Naive thymus-derived CD8-positive, alpha-beta T cell (primary cell): ENCODE data around the gene ZNF804B. TPM values are rescaled to one million over a fixed set of nuclear protein-coding genes. Genes with fewer than 3 reads are reported as not detected.
"Not testable (repeated sequence)": the region's sequence is repeated elsewhere in the genome, so short reads cannot be mapped to it uniquely, and the experiment has no call there.

Experiments used
- ATAC-seq, 2 donors: fragments of 150-1000 bp; cut with Tn5 transposase in 1 of 2; sonication (Bioruptor Pico), chemical (Tn5 transposase) in 1 of 2; 1 replicate in 1 of 2; 2 replicates in 1 of 2; pipeline ENCODE4 v1.10.0; 2021; ENCODE audit warnings: mild to moderate bottlenecking in 2 of 2, moderate library complexity in 2 of 2
- POLR2A ChIA-PET: fragments of 350-600 bp; sonication (Branson Sonifier 250); formaldehyde crosslinking; loops from one replicate; lab custom pipeline; 2021; ENCODE audit warnings: antibody characterized with exemption; lab: Charles Lee
- DNase-seq, 10 donors: peaks; one replicate each; pipeline versions ENCODE4 v3.0.0 to v3.0.0-alpha.2; 2020 to 2022
- H3K27ac Mint-ChIP-seq, 10 donors: one replicate each; pipeline ENCODE4 v1.8.0; 2020 to 2022; ENCODE audit warnings: mild to moderate bottlenecking in 10 of 10, mixed read lengths in 10 of 10, moderate library complexity in 4 of 10, inconsistent platforms in 1 of 10
- H3K27me3 Mint-ChIP-seq, 5 donors: one replicate each; pipeline ENCODE4 v1.8.0; 2021 to 2022; ENCODE audit warnings: mixed read lengths in 5 of 5
- H3K36me3 Mint-ChIP-seq, 3 donors: one replicate each; pipeline ENCODE4 v1.8.0; 2020 to 2022; ENCODE audit warnings: mixed read lengths in 3 of 3, mild to moderate bottlenecking in 2 of 3, inconsistent platforms in 1 of 3
- H3K4me1 Mint-ChIP-seq, 4 donors: one replicate each; pipeline ENCODE4 v1.8.0; 2021 to 2022; ENCODE audit warnings: mixed read lengths in 4 of 4
- H3K4me3 Mint-ChIP-seq, 10 donors: one replicate each; pipeline ENCODE4 v1.8.0; 2020 to 2022; ENCODE audit warnings: mild to moderate bottlenecking in 10 of 10, mixed read lengths in 10 of 10, moderate library complexity in 6 of 10, inconsistent platforms in 1 of 10
- H3K9me3 Mint-ChIP-seq, 9 donors: one replicate each; pipeline ENCODE4 v1.8.0; 2020 to 2022; ENCODE audit warnings: mixed read lengths in 9 of 9, mild to moderate bottlenecking in 3 of 9, inconsistent platforms in 1 of 9, moderate library complexity in 1 of 9
- polyA plus RNA-seq, 3 donors: library from polyadenylated mRNA; unstranded; fragments of 300-500 nt; fragmentation: Illumina TruSeq; gene quantifications; one replicate each; pipeline ENCODE4 v1.2.3, GENCODE V29; 2021
- total RNA-seq, 8 experiments: library from RNA in 2 of 8; stranded (reverse) in 2 of 8; gene quantifications; one replicate each; pipeline ENCODE4 v1.2.3 and lab custom pipeline; 2021 to 2026

The ZNF804B gene
- total and polyA plus RNA-seq, 5 experiments from 2014 or later, result not detected

DNA sequence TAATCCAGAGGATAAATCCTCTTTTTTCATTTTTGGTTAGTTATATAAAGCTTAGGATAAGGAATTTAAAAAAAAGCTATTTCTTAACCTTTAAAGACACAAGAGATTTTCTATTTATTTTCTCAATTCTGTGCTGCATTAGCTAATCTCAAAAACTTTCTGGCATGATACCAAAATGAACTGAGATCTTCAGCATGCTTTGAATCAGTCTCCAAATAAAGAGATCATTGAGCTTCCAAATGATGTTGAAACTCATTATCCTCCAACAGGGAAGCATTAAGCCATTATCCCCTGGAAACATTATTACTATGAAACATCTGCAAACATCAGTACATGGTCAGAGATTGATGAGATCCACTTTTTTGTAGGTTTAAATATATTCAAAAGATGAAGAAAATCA, 386.3 kb downstream of the ZNF804B start:
- H3K27ac Mint-ChIP-seq, result no peak overlapping the region
- no peak overlapping the region for H3K4me3 Mint-ChIP-seq
- peaks cover 0 to 10% (median 1%) of the 10 kb centered on the region in 9 donors for H3K9me3 Mint-ChIP-seq
- H3K36me3 Mint-ChIP-seq, result peaks cover 0 to 4% (median 0%) of the 10 kb centered on the region in 3 donors
- H3K4me1 Mint-ChIP-seq, result no peaks in the 10 kb centered on the region
- no peaks in the 10 kb centered on the region for H3K27me3 Mint-ChIP-seq
- POLR2A ChIA-PET, result no interaction called here
- DNase-seq, result no peak
- ATAC-seq, result no peak

DNA sequence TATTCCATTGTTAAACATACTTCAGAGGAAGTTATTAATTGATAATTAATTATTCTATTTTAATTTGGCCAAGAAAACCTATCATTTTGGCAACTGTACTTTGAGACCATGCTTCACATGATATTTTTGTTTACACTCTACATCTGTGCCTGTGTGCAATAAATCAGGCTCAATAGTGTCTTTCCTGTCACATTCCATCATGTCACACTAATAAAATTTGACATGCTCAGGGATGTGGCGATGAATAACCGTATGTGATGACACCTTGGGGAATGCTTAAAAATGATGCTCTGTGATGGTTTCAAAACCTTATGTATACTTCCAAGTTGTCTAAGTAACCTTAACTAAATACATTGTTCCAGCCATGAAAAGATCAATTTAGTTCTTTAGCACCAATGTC, 400.6 kb downstream of the ZNF804B start:
- POLR2A ChIA-PET, result no interaction called here
- peaks cover 0 to 12% (median 2%) of the 10 kb centered on the region in 5 donors for H3K27me3 Mint-ChIP-seq
- H3K4me3 Mint-ChIP-seq, result no peak overlapping the region
- H3K9me3 Mint-ChIP-seq, result peaks cover 0 to 3% (median 0%) of the 10 kb centered on the region in 9 donors
- no peak for DNase-seq
- H3K27ac Mint-ChIP-seq, result no peak overlapping the region
- no peaks in the 10 kb centered on the region for H3K4me1 Mint-ChIP-seq
- H3K36me3 Mint-ChIP-seq, result no peaks in the 10 kb centered on the region
- ATAC-seq, result no peak

DNA sequence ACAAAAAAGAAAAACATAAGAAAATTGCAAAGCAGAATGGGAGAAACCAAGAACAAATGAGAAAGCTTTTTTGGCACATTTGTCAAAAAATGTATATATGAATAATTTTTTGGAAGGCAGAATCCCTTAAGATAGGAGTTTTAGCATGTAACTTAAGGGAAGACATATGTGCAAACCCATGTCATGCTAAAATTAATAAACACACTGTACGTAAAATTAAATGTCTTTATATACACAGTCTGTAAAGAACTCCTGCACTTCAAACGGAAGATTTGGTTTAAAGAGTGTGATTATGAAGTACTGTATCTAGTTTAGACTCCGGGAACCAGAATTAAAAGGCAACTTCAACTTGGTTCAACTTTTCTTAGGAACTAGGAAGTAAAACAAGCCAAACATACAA, 405.9 kb downstream of the ZNF804B start:
- no peaks in the 10 kb centered on the region for H3K36me3 Mint-ChIP-seq
- no peak for ATAC-seq
- no peak overlapping the region for H3K27ac Mint-ChIP-seq
- H3K4me1 Mint-ChIP-seq, result no peaks in the 10 kb centered on the region
- peaks cover 0 to 3% (median 0%) of the 10 kb centered on the region in 9 donors for H3K9me3 Mint-ChIP-seq
- no peak overlapping the region for H3K4me3 Mint-ChIP-seq
- peaks cover 0 to 12% (median 2%) of the 10 kb centered on the region in 5 donors for H3K27me3 Mint-ChIP-seq
- no peak for DNase-seq
- POLR2A ChIA-PET, result no interaction called here

DNA sequence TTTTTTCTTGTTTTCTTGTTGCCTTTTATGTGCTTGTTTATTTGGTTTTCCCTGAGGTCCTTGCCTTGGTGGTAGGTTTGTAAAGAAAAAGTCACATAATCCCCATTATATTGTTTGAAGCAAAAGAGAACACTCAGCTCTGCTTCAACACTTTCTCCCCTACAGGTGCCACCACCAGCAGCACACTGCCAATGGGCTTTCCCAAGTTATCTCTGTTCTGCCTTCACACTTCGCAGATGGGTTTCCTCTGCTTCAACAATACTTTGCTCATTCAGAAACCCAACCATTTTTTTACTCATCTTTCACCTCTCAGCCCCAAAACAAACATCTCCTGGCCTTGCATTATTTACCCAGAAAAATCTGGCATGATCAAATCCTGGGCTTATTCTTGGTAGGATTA, 411.1 kb downstream of the ZNF804B start:
- no peak for DNase-seq
- POLR2A ChIA-PET, result no interaction called here
- no peak overlapping the region for H3K4me3 Mint-ChIP-seq
- no peak for ATAC-seq
- H3K27me3 Mint-ChIP-seq, result no peaks in the 10 kb centered on the region
- peaks cover 0 to 2% (median 0%) of the 10 kb centered on the region in 9 donors for H3K9me3 Mint-ChIP-seq
- H3K27ac Mint-ChIP-seq, result no peak overlapping the region
- no peaks in the 10 kb centered on the region for H3K4me1 Mint-ChIP-seq
- H3K36me3 Mint-ChIP-seq, result no peaks in the 10 kb centered on the region

DNA sequence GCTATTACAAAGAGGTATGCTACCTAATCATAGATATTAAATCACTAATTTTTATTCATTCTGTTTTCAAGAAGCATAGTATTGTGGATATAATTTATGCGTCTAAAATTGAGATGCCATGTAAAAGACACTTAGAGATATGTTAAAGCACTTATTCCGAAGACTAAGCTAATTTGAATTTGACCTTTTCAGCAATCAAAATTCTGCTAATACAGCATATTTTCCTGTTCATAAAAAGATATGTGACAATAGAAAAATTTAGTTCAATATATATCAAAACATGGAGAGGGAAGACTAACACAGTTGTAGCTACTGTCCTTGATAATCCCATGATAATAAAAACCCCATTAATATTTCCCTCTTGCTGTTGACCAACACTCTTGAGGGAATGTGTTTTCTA, 422.6 kb downstream of the ZNF804B start:
- POLR2A ChIA-PET, result no interaction called here
- ATAC-seq (no peak), DNase-seq (no peak)
- Mint-ChIP-seq H3K4me1 (no peaks in the 10 kb centered on the region), H3K9me3 (peaks cover 2 to 22% (median 10%) of the 10 kb centered on the region in 9 donors), H3K4me3 (no peak overlapping the region), H3K27me3 (peaks cover 0 to 12% (median 0%) of the 10 kb centered on the region in 5 donors), H3K36me3 (peaks cover 0 to 5% (median 4%) of the 10 kb centered on the region in 3 donors), H3K27ac (no peak overlapping the region)

DNA sequence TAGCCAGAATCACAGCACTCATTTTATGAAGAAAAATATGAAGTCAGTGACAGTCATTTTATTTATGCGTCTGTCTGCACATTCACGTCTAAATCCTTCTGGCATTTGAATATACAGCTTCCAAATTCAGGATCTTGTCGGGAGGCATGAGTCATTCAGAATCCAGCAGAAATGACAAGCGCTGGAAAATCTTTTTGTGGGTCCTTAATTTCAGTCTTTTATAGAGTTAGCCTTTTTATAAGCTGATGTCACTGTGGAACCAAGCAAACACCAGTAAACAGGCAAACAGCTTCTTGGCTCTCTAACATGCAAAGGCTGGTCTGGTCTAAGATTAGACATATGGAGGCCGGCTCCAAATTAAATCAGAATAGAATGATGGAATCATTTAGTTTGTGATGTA, 424.2 kb downstream of the ZNF804B start:
- DNase-seq (no peak), ATAC-seq (no peak)
- Mint-ChIP-seq H3K27ac (no peak overlapping the region), H3K9me3 (peaks cover 0 to 16% (median 8%) of the 10 kb centered on the region in 9 donors), H3K27me3 (peaks cover 0 to 12% (median 0%) of the 10 kb centered on the region in 5 donors), H3K4me3 (no peak overlapping the region), H3K4me1 (no peaks in the 10 kb centered on the region), H3K36me3 (peaks cover 0 to 5% (median 2%) of the 10 kb centered on the region in 3 donors)
- POLR2A ChIA-PET, result no interaction called here

DNA sequence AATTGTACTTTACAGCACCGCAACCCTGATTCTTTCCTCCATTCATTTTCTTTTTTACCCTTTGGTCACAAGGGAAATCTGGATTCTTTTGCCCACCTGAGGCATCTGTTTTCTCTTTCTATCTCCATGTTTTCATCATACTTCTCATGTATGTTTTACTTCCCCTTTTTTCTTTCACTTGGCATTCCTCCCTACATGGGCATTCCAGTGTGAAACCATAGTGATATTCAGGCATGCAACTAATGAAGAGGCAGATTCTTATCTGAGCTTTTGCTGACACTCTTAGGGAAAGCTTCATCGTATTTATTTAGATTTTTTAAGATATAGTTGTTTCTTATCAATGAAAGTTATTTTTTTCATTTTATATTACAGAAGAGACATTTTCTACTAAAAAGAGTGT, 441.3 kb downstream of the ZNF804B start:
- Mint-ChIP-seq H3K4me3 (no peak overlapping the region), H3K27me3 (peaks cover 0 to 2% (median 0%) of the 10 kb centered on the region in 5 donors), H3K9me3 (peaks cover 0 to 4% (median 0%) of the 10 kb centered on the region in 9 donors), H3K36me3 (no peaks in the 10 kb centered on the region), H3K27ac (no peak overlapping the region), H3K4me1 (no peaks in the 10 kb centered on the region)
- POLR2A ChIA-PET, result no interaction called here
- no peak for DNase-seq
- no peak for ATAC-seq

DNA sequence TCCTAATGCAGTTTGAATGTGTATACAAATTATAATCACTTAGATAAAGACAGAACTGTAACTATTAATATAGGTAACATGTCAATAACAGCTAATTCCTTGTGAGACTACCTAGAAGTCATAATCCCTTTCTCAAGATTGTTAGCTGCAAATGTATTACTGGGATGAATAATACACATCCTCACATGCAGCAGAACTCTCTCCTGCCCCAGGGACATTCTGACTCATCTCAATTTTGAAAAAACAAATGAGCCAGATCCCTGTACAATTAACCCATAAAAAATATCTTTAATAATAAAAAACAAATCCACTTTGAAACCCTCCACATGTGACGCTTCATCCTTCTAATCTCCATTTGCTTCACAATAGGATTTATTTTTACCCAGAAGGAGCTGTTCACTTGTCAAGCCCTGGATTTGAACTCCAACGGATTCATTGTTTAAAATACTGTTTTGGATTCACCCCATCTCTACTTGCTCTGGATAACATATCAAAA, 464.4 kb downstream of the ZNF804B start:
- Mint-ChIP-seq H3K4me1 (no peaks in the 10 kb centered on the region), H3K36me3 (no peaks in the 10 kb centered on the region), H3K4me3 (no peak overlapping the region), H3K9me3 (peaks cover 0 to 10% (median 0%) of the 10 kb centered on the region in 9 donors), H3K27ac (no peak overlapping the region), H3K27me3 (peaks cover 0 to 4% (median 0%) of the 10 kb centered on the region in 5 donors)
- no peak for DNase-seq
- POLR2A ChIA-PET, result no interaction called here
- no peak for ATAC-seq

DNA sequence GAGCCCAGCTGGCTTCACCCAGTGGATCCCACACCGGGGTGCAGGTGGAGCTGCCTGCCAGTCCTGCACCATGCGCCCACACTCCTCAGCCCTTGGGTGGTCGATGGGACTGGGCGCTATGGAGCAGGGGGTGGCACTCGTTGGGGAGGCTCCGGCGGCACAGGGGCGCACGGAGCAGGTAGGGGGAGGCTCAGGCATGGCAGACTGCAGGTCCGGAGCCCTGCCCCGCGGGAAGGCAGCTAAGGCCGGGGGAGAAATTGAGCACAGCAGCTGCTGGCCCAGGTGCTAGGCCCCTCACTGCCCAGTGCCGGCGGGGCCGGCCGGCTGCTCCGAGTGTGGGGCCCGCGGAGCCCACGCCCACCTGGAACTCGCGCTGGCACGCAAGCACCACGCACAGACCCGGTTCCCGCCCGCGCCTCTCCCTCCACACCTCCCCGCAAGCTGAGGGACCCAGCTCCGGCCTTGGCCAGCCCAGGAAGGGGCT, 469.2 kb downstream of the ZNF804B start:
- DNase-seq, H3K4me3 Mint-ChIP-seq, H3K27me3 Mint-ChIP-seq, ATAC-seq, H3K27ac Mint-ChIP-seq, H3K36me3 Mint-ChIP-seq, POLR2A ChIA-PET, H3K4me1 Mint-ChIP-seq, H3K9me3 Mint-ChIP-seq: not testable (repeated sequence)

DNA sequence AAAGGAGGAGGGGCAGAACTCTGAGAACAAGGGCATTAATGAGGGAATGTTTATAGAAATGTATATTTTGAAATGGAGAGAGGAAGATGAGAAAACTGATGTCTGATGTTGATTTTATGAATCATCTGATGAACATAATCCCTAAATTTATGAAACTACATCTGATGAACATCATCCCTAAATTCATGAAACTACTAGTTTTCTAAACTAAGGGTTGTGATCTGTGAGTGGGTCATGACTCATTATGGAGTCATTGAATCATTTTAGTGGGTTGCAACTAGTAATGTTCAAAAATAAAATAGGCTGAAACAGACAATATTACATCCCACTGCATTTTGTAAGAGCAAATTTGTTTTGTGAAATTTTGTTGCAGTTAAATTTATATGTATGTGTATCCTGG, 478.7 kb downstream of the ZNF804B start:
- Mint-ChIP-seq H3K4me1 (no peaks in the 10 kb centered on the region), H3K27ac (no peak overlapping the region), H3K9me3 (peaks cover 0 to 5% (median 0%) of the 10 kb centered on the region in 9 donors), H3K27me3 (no peaks in the 10 kb centered on the region), H3K36me3 (no peaks in the 10 kb centered on the region), H3K4me3 (no peak overlapping the region)
- POLR2A ChIA-PET, result no interaction called here
- ATAC-seq (no peak), DNase-seq (no peak)

DNA sequence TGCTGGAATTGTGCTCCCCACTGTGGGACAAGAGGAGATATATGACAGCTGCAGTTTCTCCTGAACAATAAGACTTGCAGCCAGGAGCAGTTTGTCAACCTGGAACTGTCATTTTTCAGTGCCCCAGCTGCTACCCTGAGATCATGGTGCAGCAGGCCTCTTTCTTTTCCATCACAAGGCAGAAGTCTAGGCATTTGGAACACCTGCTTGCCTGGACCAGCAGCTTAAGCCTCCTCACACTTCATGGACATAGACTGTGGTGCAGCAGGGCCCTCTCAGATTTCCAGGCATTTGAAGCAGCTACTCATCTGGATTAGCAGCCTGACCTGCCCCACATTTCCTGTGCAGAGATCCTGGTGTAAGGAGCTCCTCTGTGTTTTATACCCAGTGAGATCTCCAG, 486.7 kb downstream of the ZNF804B start:
- H3K27ac Mint-ChIP-seq, result no peak overlapping the region
- ATAC-seq (no peak), DNase-seq (no peak)
- H3K4me3 Mint-ChIP-seq, result no peak overlapping the region
- H3K27me3 Mint-ChIP-seq, result peaks cover 0 to 5% (median 0%) of the 10 kb centered on the region in 5 donors
- POLR2A ChIA-PET, result no interaction called here
- H3K9me3 Mint-ChIP-seq, result peaks cover 0 to 24% (median 2%) of the 10 kb centered on the region in 9 donors
- H3K4me1 Mint-ChIP-seq, result no peaks in the 10 kb centered on the region
- H3K36me3 Mint-ChIP-seq, result peaks cover 0 to 5% (median 0%) of the 10 kb centered on the region in 3 donors

DNA sequence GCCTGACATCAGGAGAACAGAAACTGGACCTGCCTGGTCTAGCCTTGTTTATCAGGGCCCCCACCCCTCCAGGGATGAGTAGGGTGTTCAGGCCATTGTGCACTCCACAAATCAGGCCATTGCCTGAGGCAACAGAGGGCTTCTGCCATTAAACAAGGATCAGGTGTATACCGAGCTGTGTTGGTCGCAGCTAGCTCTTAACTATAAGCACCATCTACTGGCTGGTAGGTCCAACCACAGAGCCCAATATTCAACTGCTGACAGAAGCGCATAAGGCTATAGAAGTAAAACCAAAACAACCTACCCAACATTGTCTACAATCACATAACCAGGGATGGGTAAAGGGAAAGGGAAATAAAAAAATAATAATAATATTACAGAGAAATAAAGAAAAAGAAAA, 487.7 kb downstream of the ZNF804B start:
- Mint-ChIP-seq H3K9me3 (peaks cover 0 to 25% (median 4%) of the 10 kb centered on the region in 9 donors), H3K36me3 (peaks cover 0 to 5% (median 0%) of the 10 kb centered on the region in 3 donors), H3K4me1 (no peaks in the 10 kb centered on the region), H3K4me3 (no peak overlapping the region), H3K27me3 (peaks cover 0 to 9% (median 0%) of the 10 kb centered on the region in 5 donors), H3K27ac (no peak overlapping the region)
- POLR2A ChIA-PET, result no interaction called here
- DNase-seq (no peak), ATAC-seq (no peak)

DNA sequence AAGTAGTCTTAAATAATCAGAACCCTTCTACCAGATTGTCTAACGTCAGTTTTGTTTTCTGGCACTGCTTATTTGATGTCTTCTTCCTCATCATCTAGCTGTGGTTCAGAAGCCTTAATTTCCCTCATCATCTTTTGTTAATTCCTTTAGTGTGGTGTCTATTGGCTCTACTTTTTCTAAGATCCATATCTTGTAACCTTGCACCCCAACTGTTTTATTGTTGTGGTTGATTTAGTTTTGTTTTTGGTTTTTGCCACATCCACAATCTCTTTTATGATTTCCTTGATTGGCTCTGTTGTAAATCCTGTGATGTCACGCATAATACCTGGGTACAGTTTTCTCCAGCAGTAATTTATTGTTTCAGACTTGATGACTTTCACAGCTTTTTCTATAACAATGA, 499.6 kb downstream of the ZNF804B start:
- Mint-ChIP-seq H3K27ac (no peak overlapping the region), H3K4me1 (peaks cover 4 to 9% (median 5%) of the 10 kb centered on the region in 4 donors), H3K4me3 (peak overlapping the region in 1 of 10 donors; percentile 1), H3K9me3 (peaks cover 0 to 2% (median 0%) of the 10 kb centered on the region in 9 donors), H3K27me3 (peaks cover 0 to 8% (median 0%) of the 10 kb centered on the region in 5 donors), H3K36me3 (no peaks in the 10 kb centered on the region)
- ATAC-seq (peak in 1 of 2 donors; percentile 85), DNase-seq (peak in 3 of 10 donors; percentile 16 to 63 (median 62))
- POLR2A ChIA-PET, result no interaction called here

DNA sequence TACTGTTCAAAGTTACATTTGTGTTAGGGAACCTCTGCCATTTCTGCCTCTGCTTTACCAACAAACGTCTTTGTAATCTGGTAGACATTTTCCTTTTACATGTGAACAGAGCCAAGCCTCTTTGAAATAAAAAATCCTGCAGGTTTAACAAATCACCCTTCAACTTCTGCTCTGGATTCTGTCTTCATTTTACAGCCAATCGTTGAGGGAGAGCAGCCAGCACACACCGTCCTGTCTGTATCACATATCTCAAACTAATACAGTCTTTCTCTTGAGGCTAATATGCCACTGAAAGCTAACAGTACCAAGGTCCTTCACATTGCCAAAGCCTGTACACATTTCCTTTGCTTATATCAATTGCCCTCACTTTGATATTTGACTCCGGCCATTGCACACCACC, 504.6 kb downstream of the ZNF804B start:
- Mint-ChIP-seq H3K27me3 (peaks cover 0 to 9% (median under 1%) of the 10 kb centered on the region in 5 donors), H3K36me3 (no peaks in the 10 kb centered on the region), H3K9me3 (peaks cover 0 to 4% (median 0%) of the 10 kb centered on the region in 9 donors), H3K4me1 (peaks cover 2 to 4% (median 3%) of the 10 kb centered on the region in 4 donors), H3K27ac (no peak overlapping the region), H3K4me3 (no peak overlapping the region)
- POLR2A ChIA-PET, result no interaction called here
- ATAC-seq, result no peak
- no peak for DNase-seq
